ENCODE measurements around the gene SLC4A4.
A peak's percentile ranks its signal among the peaks of the same experiment; 100 is the strongest.

The SLC4A4 gene

GRCh38 chr4:71417150-71417549 is 78.3 kb downstream of the SLC4A4 start:
- DNase-seq, result no peak

- no peak for DNase-seq
Measured at GRCh38 chr4:71426381-71427042, 87.7 kb downstream of the SLC4A4 start.

GRCh38 chr4:71429106-71429505 is 90.3 kb downstream of the SLC4A4 start:
- DNase-seq, result no peak

GRCh38 chr4:71429962-71430361 is 91.1 kb downstream of the SLC4A4 start:
- no peak for DNase-seq

GRCh38 chr4:71430609-71431008 is 91.8 kb downstream of the SLC4A4 start:
- DNase-seq, result no peak

- DNase-seq, result no peak
Measured at GRCh38 chr4:71440612-71441011, 101.8 kb downstream of the SLC4A4 start.

GRCh38 chr4:71441186-71442169 is 102.7 kb downstream of the SLC4A4 start:
- no peak for DNase-seq

GRCh38 chr4:71442336-71442735 is 103.5 kb downstream of the SLC4A4 start:
- no peak for DNase-seq

GRCh38 chr4:71444395-71444794 is 105.6 kb downstream of the SLC4A4 start:
- DNase-seq, result no peak

GRCh38 chr4:71445811-71446210 is 107.0 kb downstream of the SLC4A4 start:
- no peak for DNase-seq

- no peak for DNase-seq
Measured at GRCh38 chr4:71446479-71447081, 107.8 kb downstream of the SLC4A4 start.

GRCh38 chr4:71449040-71449439 is 110.2 kb downstream of the SLC4A4 start:
- no peak for DNase-seq

- no peak for DNase-seq
Measured at GRCh38 chr4:71449878-71450277, 111.1 kb downstream of the SLC4A4 start.

GRCh38 chr4:71453531-71453930 is 114.7 kb downstream of the SLC4A4 start:
- peak; percentile 23 for DNase-seq

- DNase-seq, result no peak
Measured at GRCh38 chr4:71456841-71457240, 118.0 kb downstream of the SLC4A4 start.

GRCh38 chr4:71460371-71460770 is 121.6 kb downstream of the SLC4A4 start:
- DNase-seq, result peak; percentile 7

- DNase-seq, result no peak
Measured at GRCh38 chr4:71461422-71461821, 122.6 kb downstream of the SLC4A4 start.

GRCh38 chr4:71466775-71467174 is 128.0 kb downstream of the SLC4A4 start:
- DNase-seq, result no peak

GRCh38 chr4:71468116-71468710 is 129.4 kb downstream of the SLC4A4 start:
- no peak for DNase-seq

GRCh38 chr4:71469541-71469940 is 130.7 kb downstream of the SLC4A4 start:
- no peak for DNase-seq

- no peak for DNase-seq
Measured at GRCh38 chr4:71470524-71470923, 131.7 kb downstream of the SLC4A4 start.

GRCh38 chr4:71472946-71473345 is 134.1 kb downstream of the SLC4A4 start:
- DNase-seq, result no peak

- DNase-seq, result no peak
Measured at GRCh38 chr4:71473541-71474240, 134.9 kb downstream of the SLC4A4 start.
